Measurements from ENCODE around the gene ANGEL1. TPM values are rescaled to one million over a fixed set of nuclear protein-coding genes. Genes with fewer than 3 reads are reported as not detected.

The ANGEL1 gene
- total RNA-seq, 3 donors from 2014 or later: 12.5 to 17.3 (median 14.4) TPM

DNA sequence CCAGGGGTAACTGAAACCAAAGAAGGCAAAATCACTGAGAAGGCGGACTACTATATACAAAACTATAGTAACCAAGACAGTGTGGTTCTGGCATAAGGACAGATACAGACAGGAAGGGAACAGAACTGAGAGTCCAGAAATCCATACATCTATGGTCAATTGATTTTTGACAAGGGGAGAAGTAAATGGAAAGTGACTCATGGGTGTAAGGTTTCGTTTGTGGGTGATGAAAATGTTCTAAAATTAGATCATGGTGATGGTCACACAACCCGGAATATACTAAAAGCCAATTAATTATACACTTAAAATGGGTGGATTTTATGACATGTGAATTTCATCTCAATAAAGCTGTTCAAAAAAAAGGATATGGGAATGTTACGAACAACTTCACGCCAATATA lies 18.7 kb downstream of the ANGEL1 start:
- H3K4me3 Mint-ChIP-seq: no peak overlapping the region
- H3K27me3 Mint-ChIP-seq (ENCODE audit: low read depth): no peaks in the 10 kb centered on the region
- H3K36me3 Mint-ChIP-seq (ENCODE audit: insufficient read depth): peaks cover 43% of the 10 kb centered on the region
- H3K9me3 Mint-ChIP-seq: no peaks in the 10 kb centered on the region
- DNase-seq: no peak
- no peak for ATAC-seq
- H3K4me1 Mint-ChIP-seq (ENCODE audit: low read depth): no peaks in the 10 kb centered on the region

DNA sequence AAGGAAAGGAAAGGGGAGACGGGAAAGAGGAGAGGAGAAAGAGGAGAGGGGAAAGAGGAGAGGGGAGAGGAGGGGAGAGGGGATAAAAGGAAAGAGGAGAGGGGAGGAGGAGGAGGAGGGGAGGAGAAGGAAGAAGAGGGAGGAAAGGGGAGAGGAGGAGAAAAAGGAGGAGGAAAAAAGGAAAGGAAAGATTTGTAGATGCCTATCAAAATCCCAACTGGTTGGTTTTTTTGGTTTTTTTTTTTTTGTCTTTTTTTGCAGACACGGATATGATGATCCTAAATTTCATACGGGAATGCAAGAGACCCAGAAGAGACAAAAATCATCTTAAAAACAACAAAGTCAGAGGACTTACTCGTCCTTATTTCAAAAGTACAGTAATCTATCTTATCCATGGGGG lies 19.4 kb downstream of the ANGEL1 start:
- H3K4me1 Mint-ChIP-seq (ENCODE audit: low read depth): no peaks in the 10 kb centered on the region
- no peak for DNase-seq
- H3K27me3 Mint-ChIP-seq (ENCODE audit: low read depth): no peaks in the 10 kb centered on the region
- ATAC-seq: no peak
- no peak overlapping the region for H3K4me3 Mint-ChIP-seq
- peaks cover 47% of the 10 kb centered on the region for H3K36me3 Mint-ChIP-seq (ENCODE audit: insufficient read depth)
- H3K9me3 Mint-ChIP-seq: no peaks in the 10 kb centered on the region

DNA sequence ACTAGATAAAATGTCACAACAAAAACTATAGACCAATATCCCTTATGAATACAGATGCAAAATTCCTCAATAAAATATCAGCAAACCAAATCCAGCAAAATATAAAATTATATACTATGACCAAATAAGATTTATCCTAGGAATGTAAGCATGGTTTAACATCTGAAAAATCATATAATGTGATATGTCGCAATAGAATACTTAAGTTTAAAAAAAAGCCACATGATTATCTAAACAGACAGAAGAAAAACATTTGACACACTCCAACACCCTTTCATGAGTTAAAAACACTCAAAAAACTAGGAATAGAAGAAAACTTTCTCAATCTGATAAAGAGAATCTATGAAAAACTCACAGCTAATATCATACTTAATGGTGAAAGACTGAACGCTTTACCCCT lies 20.3 kb downstream of the ANGEL1 start:
- ATAC-seq (no peak), DNase-seq (no peak)
- Mint-ChIP-seq H3K9me3 (no peaks in the 10 kb centered on the region), H3K27me3 (ENCODE audit: low read depth) (no peaks in the 10 kb centered on the region), H3K4me3 (no peak overlapping the region), H3K4me1 (ENCODE audit: low read depth) (no peaks in the 10 kb centered on the region), H3K36me3 (ENCODE audit: insufficient read depth) (peaks cover 45% of the 10 kb centered on the region)

DNA sequence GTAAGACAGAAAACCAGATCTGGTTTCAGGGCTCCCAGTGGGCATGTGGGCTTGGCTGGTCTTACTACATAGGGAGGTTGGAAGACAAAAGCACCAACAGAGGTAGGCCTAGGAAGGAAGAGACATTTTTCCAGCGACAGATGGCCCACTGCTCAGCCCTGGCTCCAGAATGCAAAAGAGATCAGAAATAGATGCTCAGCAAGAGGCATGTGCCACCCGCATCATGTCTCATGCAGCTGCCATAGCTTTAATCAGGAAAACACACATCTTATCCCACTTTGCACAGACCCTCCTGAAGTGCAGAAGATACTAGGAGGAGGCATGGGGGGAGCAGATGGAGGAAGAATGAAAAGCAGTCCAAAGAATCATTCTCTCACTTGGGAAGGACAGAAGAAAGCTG lies 26.1 kb downstream of the ANGEL1 start:
- Mint-ChIP-seq H3K36me3 (ENCODE audit: insufficient read depth) (peaks cover 27% of the 10 kb centered on the region), H3K4me3 (no peak overlapping the region), H3K27me3 (ENCODE audit: low read depth) (no peaks in the 10 kb centered on the region), H3K9me3 (no peaks in the 10 kb centered on the region), H3K4me1 (ENCODE audit: low read depth) (peaks cover 14% of the 10 kb centered on the region)
- ATAC-seq (no peak), DNase-seq (no peak)

DNA sequence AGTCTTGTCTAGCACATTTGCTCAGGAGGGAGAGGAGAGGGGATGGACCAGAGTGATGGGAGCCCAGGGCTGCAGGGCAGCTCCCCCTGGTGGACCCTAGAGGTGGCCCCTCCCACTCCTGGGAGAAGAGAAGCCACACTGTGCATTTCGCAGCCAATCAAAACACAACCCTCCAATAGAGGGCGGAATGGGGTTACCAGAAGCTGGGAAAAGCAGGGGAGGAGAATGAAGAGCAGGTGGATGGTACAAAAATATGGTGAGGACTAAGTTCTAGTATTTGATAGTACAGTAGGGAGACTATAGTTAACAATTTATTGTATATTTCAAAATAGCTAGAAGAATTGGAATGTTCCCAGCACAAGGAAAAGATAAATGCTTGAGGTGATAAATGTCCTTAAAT lies 27.8 kb downstream of the ANGEL1 start:
- DNase-seq: peak; percentile 52
- H3K27me3 Mint-ChIP-seq (ENCODE audit: low read depth): no peaks in the 10 kb centered on the region
- H3K4me3 Mint-ChIP-seq: no peak overlapping the region
- H3K4me1 Mint-ChIP-seq (ENCODE audit: low read depth): peaks cover 14% of the 10 kb centered on the region
- peaks cover 23% of the 10 kb centered on the region for H3K36me3 Mint-ChIP-seq (ENCODE audit: insufficient read depth)
- H3K9me3 Mint-ChIP-seq: no peaks in the 10 kb centered on the region
- peak; percentile 79 to 89 for ATAC-seq

DNA sequence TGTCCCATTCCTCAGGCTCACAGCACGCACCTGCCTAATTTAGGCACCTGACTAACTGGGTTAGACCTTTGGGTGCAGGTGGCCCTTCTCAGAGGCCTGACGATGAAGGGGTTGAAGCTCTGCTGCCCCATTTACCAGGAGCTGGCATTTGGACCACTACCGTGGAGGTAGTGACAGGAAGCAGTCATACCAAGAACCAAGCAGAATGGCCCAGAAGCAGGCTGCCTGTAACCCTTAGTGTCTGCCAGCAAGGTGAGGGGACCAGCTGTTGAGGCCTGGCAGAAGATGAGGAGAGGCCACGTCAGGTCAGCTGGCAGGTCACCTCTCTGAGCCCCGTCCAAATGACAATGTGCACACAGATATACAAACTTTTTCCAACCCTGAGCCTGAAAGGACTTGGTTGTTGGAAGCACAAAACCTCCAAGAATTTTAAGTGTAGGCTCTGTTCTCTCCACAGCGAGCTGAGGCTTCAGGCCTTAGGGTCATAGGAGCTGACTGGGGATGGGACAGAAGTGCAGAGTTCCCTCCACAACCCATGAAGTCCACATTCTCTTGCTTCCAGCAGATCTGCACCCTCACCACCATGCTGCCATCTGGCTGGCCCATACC lies 28.3 kb downstream of the ANGEL1 start:
- Mint-ChIP-seq H3K4me3 (no peak overlapping the region), H3K4me1 (ENCODE audit: low read depth) (peaks cover 14% of the 10 kb centered on the region), H3K9me3 (no peaks in the 10 kb centered on the region), H3K27me3 (ENCODE audit: low read depth) (no peaks in the 10 kb centered on the region), H3K36me3 (ENCODE audit: insufficient read depth) (peaks cover 23% of the 10 kb centered on the region)
- peak in 1 of 2 donors; percentile 8 for ATAC-seq
- no peak for DNase-seq

DNA sequence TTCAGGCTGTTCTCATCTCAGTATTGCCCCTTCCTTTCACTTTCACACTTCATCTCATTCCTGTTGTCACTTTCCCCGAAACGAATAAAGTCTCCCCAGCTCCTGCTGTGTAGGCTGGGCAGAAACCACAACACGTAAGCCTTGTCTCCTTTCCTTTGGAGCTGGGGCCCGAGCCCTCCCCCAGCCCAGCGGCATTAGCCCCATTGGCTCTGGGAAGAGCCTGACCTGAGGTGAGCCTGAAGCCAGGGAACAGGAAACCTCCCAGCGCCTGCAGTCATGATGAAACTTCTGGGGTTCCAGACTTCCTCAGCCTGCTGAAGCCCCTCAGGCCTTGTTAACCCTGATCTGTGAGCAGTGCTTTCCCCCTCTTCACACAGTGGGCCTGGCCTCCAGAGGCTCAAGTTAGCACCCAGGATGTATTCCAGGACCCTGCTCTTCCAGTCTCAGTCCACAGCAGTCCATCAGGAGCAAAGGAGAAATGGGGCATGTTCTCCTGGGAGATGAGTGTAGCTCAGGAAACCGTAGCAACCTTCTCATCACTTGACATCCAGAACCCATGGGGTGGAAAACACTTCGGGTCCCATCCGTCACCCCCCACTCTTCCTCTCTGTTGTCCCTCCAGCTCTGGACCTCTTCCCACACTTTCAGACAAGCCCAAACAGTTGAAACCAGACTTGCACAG lies 29.7 kb downstream of the ANGEL1 start:
- peak; percentile 41 to 58 for ATAC-seq
- H3K36me3 Mint-ChIP-seq (ENCODE audit: insufficient read depth): peaks cover 19% of the 10 kb centered on the region
- H3K4me3 Mint-ChIP-seq: peak overlapping the region; percentile 1
- no peaks in the 10 kb centered on the region for H3K9me3 Mint-ChIP-seq
- peaks cover 14% of the 10 kb centered on the region for H3K4me1 Mint-ChIP-seq (ENCODE audit: low read depth)
- no peak for DNase-seq
- no peaks in the 10 kb centered on the region for H3K27me3 Mint-ChIP-seq (ENCODE audit: low read depth)

DNA sequence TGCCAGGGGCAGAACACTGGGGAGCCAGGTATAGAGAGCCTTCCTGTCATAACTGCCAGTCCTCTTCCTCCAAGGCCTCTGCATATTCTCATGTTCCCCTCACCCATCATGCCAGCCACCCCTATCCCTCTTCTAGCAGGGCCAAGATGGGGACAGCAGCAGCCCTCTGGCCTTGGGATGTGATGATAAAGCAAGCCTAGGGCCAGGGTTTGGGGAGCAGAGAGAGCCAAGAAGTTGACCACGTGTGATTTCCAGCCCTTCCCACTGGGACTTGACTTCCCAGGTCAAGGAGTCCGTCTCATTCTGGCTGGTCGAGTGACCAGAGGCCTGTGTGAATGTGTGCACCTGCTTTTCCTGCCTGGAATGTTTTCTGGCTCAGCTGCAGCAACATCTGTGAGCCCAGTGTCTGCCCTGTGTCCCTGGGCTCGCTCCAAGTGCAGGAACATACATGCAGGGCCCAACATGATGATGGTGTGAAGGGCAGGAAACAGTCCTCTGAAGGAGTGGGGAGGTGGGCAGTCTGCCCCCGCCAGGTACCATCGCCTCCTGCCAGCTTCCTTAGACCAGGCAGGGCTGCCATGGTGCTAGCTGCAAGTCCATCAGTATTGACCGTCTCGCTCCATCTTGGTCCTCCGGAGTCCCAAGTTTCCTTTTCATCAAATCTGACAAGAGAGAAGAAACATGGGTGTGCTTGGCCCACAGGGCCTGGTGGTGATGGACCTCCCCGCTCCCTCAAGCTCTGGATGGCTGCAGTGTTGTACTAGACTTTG lies 30.4 kb downstream of the ANGEL1 start:
- no peak overlapping the region for H3K4me3 Mint-ChIP-seq
- DNase-seq: no peak
- no peak for ATAC-seq
- peaks cover 15% of the 10 kb centered on the region for H3K36me3 Mint-ChIP-seq (ENCODE audit: insufficient read depth)
- peaks cover 16% of the 10 kb centered on the region for H3K4me1 Mint-ChIP-seq (ENCODE audit: low read depth)
- no peaks in the 10 kb centered on the region for H3K9me3 Mint-ChIP-seq
- H3K27me3 Mint-ChIP-seq (ENCODE audit: low read depth): no peaks in the 10 kb centered on the region

DNA sequence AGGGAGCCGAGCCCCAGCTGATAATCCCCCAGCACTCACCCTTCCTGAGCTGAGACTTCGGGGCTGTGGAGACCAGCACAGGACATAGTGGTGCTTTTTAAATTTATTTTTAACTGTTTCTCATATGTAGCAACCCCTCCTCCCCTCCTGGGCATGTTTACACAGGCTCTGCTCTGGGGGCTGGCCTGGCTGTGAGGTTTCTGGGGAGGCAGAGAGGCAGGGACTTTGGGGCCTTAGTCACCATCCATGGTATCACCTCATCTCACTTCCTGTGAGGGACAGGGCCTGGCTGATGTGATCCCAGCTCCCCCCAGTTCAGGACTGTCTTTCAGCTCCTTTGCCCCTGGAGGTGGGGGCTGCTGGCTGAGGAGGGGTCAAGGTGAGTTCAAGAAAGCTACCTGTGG lies 31.0 kb downstream of the ANGEL1 start:
- DNase-seq: no peak
- peaks cover 16% of the 10 kb centered on the region for H3K4me1 Mint-ChIP-seq (ENCODE audit: low read depth)
- H3K4me3 Mint-ChIP-seq: no peak overlapping the region
- no peaks in the 10 kb centered on the region for H3K9me3 Mint-ChIP-seq
- H3K27me3 Mint-ChIP-seq (ENCODE audit: low read depth): no peaks in the 10 kb centered on the region
- ATAC-seq: no peak
- H3K36me3 Mint-ChIP-seq (ENCODE audit: insufficient read depth): peaks cover 15% of the 10 kb centered on the region

DNA sequence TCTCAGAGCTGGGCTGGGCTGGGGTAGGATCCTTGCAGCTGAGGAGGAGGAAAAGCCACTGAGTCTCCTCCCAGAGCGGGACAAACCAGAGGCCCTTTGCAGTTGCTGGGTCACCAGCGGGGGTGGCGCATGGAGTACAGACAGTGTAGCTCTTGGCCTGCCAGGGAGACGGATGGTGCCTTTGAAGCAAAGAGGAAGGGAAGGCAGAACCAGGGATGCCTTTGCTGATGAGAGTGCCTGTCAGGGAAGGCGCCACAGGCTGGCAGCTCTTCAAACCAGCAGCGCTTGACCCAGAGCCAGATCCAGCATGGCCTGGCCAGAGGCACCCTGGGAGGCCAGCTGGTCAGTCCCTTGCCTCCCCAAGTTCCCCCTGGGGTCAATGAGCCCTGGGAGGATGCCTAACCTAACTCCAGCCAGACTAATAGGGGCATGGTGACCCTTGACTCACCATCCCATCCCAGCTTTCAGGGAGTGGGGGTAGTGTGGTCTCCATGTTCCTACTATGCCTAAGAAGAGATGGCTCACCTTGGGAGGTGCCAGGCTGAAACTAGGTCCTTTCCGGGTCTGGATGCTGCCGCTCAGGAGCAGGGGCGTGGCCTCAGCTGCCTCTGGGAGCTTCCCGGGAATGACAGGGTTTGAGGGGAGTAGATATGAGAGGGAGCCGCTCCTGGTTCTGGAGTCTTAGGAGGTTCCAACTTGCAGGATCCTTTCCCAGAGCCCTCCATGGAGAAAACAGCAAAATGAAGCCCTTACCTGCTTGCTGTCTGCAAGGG lies 31.6 kb downstream of the ANGEL1 start:
- Mint-ChIP-seq H3K4me1 (ENCODE audit: low read depth) (peaks cover 16% of the 10 kb centered on the region), H3K36me3 (ENCODE audit: insufficient read depth) (peaks cover 13% of the 10 kb centered on the region), H3K27me3 (ENCODE audit: low read depth) (no peaks in the 10 kb centered on the region), H3K9me3 (no peaks in the 10 kb centered on the region), H3K4me3 (no peak overlapping the region)
- ATAC-seq (no peak), DNase-seq (no peak)

DNA sequence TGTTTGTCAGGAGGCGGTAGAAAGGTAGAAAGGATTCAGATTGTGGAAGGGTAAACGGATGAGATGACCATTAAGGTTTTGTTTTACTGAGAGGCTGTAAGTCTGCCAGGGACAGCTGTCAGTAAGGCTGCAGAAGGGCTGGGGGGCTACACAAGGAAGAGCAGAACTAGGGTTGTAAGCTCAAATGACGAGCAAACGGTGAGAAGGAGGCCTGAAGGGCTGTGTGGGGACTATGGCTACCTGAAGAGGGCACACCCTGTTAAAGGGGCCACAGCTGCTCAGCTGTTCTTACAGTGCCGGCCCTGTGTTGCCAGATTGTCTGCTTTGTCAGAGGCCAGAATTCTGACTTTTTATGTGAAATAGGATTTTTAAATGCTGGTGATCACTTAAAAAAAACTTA lies 32.3 kb downstream of the ANGEL1 start:
- Mint-ChIP-seq H3K4me1 (ENCODE audit: low read depth) (peaks cover 16% of the 10 kb centered on the region), H3K9me3 (no peaks in the 10 kb centered on the region), H3K4me3 (no peak overlapping the region), H3K27me3 (ENCODE audit: low read depth) (no peaks in the 10 kb centered on the region), H3K36me3 (ENCODE audit: insufficient read depth) (peaks cover 13% of the 10 kb centered on the region)
- DNase-seq (no peak), ATAC-seq (no peak)

DNA sequence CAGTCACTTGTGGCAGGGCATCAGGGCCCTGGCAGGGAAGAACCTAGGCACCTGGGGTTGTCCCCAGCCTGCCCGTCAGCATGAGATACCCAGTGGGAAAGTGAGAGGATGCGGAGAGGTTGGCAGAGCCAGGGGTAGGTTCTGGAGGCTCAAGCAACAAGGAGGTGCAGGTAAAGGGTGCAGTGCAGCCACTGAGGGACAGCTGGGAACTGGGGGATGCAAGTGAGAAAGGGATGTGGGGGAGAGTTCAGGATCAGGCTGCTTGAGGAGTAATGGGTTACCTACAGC lies 32.7 kb downstream of the ANGEL1 start:
- DNase-seq: no peak
- Mint-ChIP-seq H3K36me3 (ENCODE audit: insufficient read depth) (peaks cover 13% of the 10 kb centered on the region), H3K9me3 (no peaks in the 10 kb centered on the region), H3K4me3 (no peak overlapping the region), H3K27me3 (ENCODE audit: low read depth) (no peaks in the 10 kb centered on the region), H3K4me1 (ENCODE audit: low read depth) (peaks cover 16% of the 10 kb centered on the region)
- no peak for ATAC-seq

DNA sequence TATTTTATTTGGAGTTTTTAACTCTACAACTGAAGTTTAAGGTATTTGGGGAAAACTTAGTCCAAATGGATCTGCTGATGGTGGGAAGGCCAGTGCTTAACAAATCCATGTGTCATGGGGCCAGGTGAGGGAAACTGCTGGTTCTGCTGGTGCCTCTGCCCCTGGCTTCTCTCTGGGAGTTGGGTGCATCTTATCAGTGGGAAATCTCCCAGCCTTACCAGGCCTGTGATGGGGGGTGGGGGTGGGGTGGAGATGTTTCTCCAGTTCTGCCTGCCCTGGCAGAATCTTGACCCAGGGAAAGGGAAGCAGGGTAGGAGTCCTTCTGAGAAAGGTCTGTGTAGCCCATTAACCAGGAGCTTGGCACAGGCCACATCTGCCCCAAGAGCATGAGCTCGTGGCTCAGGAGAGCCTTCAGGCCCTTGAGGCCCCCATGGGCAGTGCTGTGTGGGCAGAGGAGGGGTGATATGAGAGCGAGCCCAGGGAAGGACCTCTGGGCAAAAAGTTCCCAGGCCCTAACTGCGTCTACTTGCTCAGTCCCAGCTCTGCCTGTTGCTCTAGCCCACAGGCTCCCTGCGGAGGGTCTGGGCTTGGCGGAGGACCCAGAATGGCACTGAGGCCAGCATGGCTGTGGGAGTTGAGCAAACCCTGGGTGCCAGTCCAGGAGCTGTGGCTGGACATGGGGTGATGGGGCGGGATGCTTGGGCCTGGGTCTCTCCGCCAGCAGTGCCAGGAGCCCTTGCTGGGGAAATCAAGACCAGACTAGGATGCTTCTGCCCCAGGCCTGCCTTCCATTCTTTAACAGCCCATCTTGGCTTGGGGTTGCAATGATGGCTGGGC lies 33.2 kb downstream of the ANGEL1 start:
- Mint-ChIP-seq H3K4me3 (no peak overlapping the region), H3K36me3 (ENCODE audit: insufficient read depth) (peaks cover 11% of the 10 kb centered on the region), H3K4me1 (ENCODE audit: low read depth) (peaks cover 16% of the 10 kb centered on the region), H3K9me3 (no peaks in the 10 kb centered on the region), H3K27me3 (ENCODE audit: low read depth) (no peaks in the 10 kb centered on the region)
- no peak for ATAC-seq
- no peak for DNase-seq
